HS-5 (cell line): Measurements from ENCODE around the gene TRABD.

ENCODE experiments used
- DNase-seq: peaks from one replicate; pipeline ENCODE4 v3.0.0-alpha.2; 2012; ENCODE audit warnings: low read depth

TRABD gene

GRCh38 chr22:50244420-50245213, 58.9 kb downstream of the TRABD start, which contains the start of gene TUBGCP6:
Gene TUBGCP6, minus strand, starts transcription at chr22:50245023. Its CDS starts 564 bp downstream, at chr22:50244459.
- peak; percentile 53 for DNase-seq

GRCh38 chr22:50245214-50246072, 59.7 kb downstream of the TRABD start:
- DNase-seq = no peak

- DNase-seq = no peak
These were observed 60.8 kb downstream of the TRABD start for GRCh38 chr22:50246242-50247175.

GRCh38 chr22:50247748-50248147, 62.0 kb downstream of the TRABD start:
- DNase-seq = no peak

GRCh38 chr22:50248196-50249081, 62.7 kb downstream of the TRABD start:
- DNase-seq = no peak
